Activated B cell treated with CpG ODN at 0.5 μM for 24 hours (primary cell): ENCODE results near the gene WDR91. TPM values are rescaled to one million over a fixed set of nuclear protein-coding genes. Genes with fewer than 3 reads are reported as not detected.
A peak's percentile ranks its signal among the peaks of the same experiment; 100 is the strongest.

ENCODE experiments used
- ATAC-seq: fragments of 200-7000 bp; cut with Tn5 transposase; one replicate; pipeline ENCODE4 v1.10.0; 2021; ENCODE audit warnings: low read depth, mild to moderate bottlenecking, moderate library complexity
- CTCF ChIA-PET: fragments of 350-600 bp; sonication (Branson Sonifier 250); formaldehyde crosslinking; loops from one replicate; lab custom pipeline; 2021; ENCODE audit warnings: antibody characterized with exemption; lab: Charles Lee
- POLR2A ChIA-PET: fragments of 350-600 bp; sonication (Branson Sonifier 250); formaldehyde crosslinking; loops from one replicate; lab custom pipeline; 2021; ENCODE audit warnings: antibody characterized with exemption; lab: Charles Lee
- DNase-seq: peaks from one replicate; pipeline ENCODE4 v3.0.0; 2022
- H3K27ac Mint-ChIP-seq: one replicate; pipeline ENCODE4 v1.8.0; 2020; ENCODE audit warnings: mixed read lengths
- H3K27me3 Mint-ChIP-seq: one replicate; pipeline ENCODE4 v1.8.0; 2021; ENCODE audit warnings: mixed read lengths
- H3K36me3 Mint-ChIP-seq: one replicate; pipeline ENCODE4 v1.8.0; 2021; ENCODE audit warnings: low read depth, mixed read lengths
- H3K4me1 Mint-ChIP-seq: one replicate; pipeline ENCODE4 v1.8.0; 2021; ENCODE audit warnings: mixed read lengths
- H3K4me3 Mint-ChIP-seq: one replicate; pipeline ENCODE4 v1.8.0; 2020; ENCODE audit warnings: mild to moderate bottlenecking, mixed read lengths
- H3K9me3 Mint-ChIP-seq: one replicate; pipeline ENCODE4 v1.8.0; 2020; ENCODE audit warnings: mixed read lengths
- CTCF ChIP-seq: fragments of 200-600 bp; IDR thresholded peaks from one replicate; pipeline ENCODE4 v1.8.0; 2022; ENCODE audit warnings: antibody characterized with exemption, mild to moderate bottlenecking
- intact Hi-C: fragments of 100-400 bp; cut with micrococcal nuclease; formaldehyde crosslinking; loops from one replicate; pipeline ENCODE4 v1.15.1; 2024
- total RNA-seq: library from RNA; stranded (reverse); gene quantifications from 2 replicates; pipeline ENCODE4 v1.2.3, GENCODE V29; 2022

WDR91 gene
- total RNA-seq, 1 donor from 2014 or later: 60.1 TPM

GRCh38 chr7:135170274-135170997, 40.9 kb downstream of the WDR91 start, which contains the start of gene CYREN:
TSS of gene CYREN (minus strand) at chr7:135170707. CDS start at chr7:135168922, 1,785 bp downstream.
- Mint-ChIP-seq H3K36me3 (peaks cover 43% of the 10 kb centered on the region), H3K9me3 (no peaks in the 10 kb centered on the region), H3K27me3 (no peaks in the 10 kb centered on the region), H3K4me3 (peak within 1 kb of the TSS; percentile 92), H3K27ac (peak within 1 kb of the TSS; percentile 95), H3K4me1 (peaks cover 59% of the 10 kb centered on the region)
- ChIA-PET POLR2A (interaction anchor here (0.6 to 6.0 kb wide), 19 partner anchors 9 to 712 kb away, joined by 3 to 125 read pairs (median 10); partner anchors contain the start of genes AGBL3, BPGM, STMP1 and TMEM140), CTCF (interaction anchor here (0.6 to 3.6 kb wide), 16 partner anchors 11 to 738 kb away, joined by 3 to 51 read pairs (median 5); partner anchors contain the start of genes AGBL3, BPGM and TMEM140)
- ATAC-seq (peak; percentile 76), DNase-seq (peak; percentile 85)
- TF ChIP-seq CTCF: no peak
- intact Hi-C loops: loop anchor here (1.0 to 10.0 kb wide), 12 partner anchors 9 to 537 kb away; partner anchors contain the start of genes BPGM, NUP205, STMP1 and TMEM140

GRCh38 chr7:135169964-135170273, 41.4 kb downstream of the WDR91 start:
- peak overlapping the region; percentile 92 for H3K4me3 Mint-ChIP-seq
- no peak for ATAC-seq
- H3K36me3 Mint-ChIP-seq: peaks cover 48% of the 10 kb centered on the region
- CTCF ChIA-PET: interaction anchor here (0.6 to 3.6 kb wide), 14 partner anchors 10 to 737 kb away, joined by 3 to 51 read pairs (median 5); partner anchors contain the start of genes AGBL3 and TMEM140
- no peaks in the 10 kb centered on the region for H3K9me3 Mint-ChIP-seq
- peak overlapping the region; percentile 95 for H3K27ac Mint-ChIP-seq
- intact Hi-C loops: loop anchor here (1.0 to 10.0 kb wide), 12 partner anchors 9 to 537 kb away; partner anchors contain the start of genes BPGM, NUP205, STMP1 and TMEM140
- POLR2A ChIA-PET: interaction anchor here (1.0 to 6.0 kb wide), 12 partner anchors 10 to 712 kb away, joined by 3 to 125 read pairs (median 17); partner anchors contain the start of genes AGBL3, TMEM140 and WDR91
- no peak for DNase-seq
- H3K27me3 Mint-ChIP-seq: no peaks in the 10 kb centered on the region
- peaks cover 60% of the 10 kb centered on the region for H3K4me1 Mint-ChIP-seq
- no peak for TF ChIP-seq CTCF

GRCh38 chr7:135169141-135169963, 42.0 kb downstream of the WDR91 start:
- DNase-seq (no peak), ATAC-seq (peak; percentile 12)
- peaks cover 60% of the 10 kb centered on the region for H3K4me1 Mint-ChIP-seq
- no peak for TF ChIP-seq CTCF
- H3K27ac Mint-ChIP-seq: peak overlapping the region; percentile 95
- peak overlapping the region; percentile 92 for H3K4me3 Mint-ChIP-seq
- H3K27me3 Mint-ChIP-seq: no peaks in the 10 kb centered on the region
- intact Hi-C loops: no loop called here
- ChIA-PET POLR2A (interaction anchor here (0.7 to 6.0 kb wide), 12 partner anchors 10 to 737 kb away, joined by 3 to 125 read pairs (median 17); partner anchors contain the start of genes AGBL3, TMEM140 and WDR91), CTCF (interaction anchor here (0.6 to 3.6 kb wide), 14 partner anchors 9 to 393 kb away, joined by 3 to 51 read pairs (median 5); partner anchors contain the start of genes AGBL3 and TMEM140)
- H3K9me3 Mint-ChIP-seq: no peaks in the 10 kb centered on the region
- peaks cover 53% of the 10 kb centered on the region for H3K36me3 Mint-ChIP-seq

GRCh38 chr7:135168489-135169140, 42.7 kb downstream of the WDR91 start:
- H3K27ac Mint-ChIP-seq: peak overlapping the region; percentile 95
- ATAC-seq: no peak
- ChIA-PET POLR2A (interaction anchor here (0.7 to 6.0 kb wide), 8 partner anchors 9 to 736 kb away, joined by 3 to 125 read pairs (median 57); partner anchors contain the start of genes AGBL3, TMEM140 and WDR91), CTCF (interaction anchor here (0.8 to 3.6 kb wide), 9 partner anchors 9 to 393 kb away, joined by 3 to 51 read pairs (median 5); partner anchors contain the start of genes AGBL3 and TMEM140)
- H3K27me3 Mint-ChIP-seq: no peaks in the 10 kb centered on the region
- H3K4me3 Mint-ChIP-seq: peak overlapping the region; percentile 92
- TF ChIP-seq CTCF: no peak
- intact Hi-C loops: no loop called here
- DNase-seq: no peak
- no peaks in the 10 kb centered on the region for H3K9me3 Mint-ChIP-seq
- peaks cover 59% of the 10 kb centered on the region for H3K36me3 Mint-ChIP-seq
- H3K4me1 Mint-ChIP-seq: peaks cover 62% of the 10 kb centered on the region
